Regular cardiac myocyte (primary cell): ENCODE data around the gene PROZ. TPM values are rescaled to one million over a fixed set of nuclear protein-coding genes. Genes with fewer than 3 reads are reported as not detected.

ENCODE experiments used
- total RNA-seq: library from RNA; depleted of rRNA; stranded (reverse); fragments of >200 nt; gene quantifications from 2 replicates; pipeline ENCODE4 v1.2.3, GENCODE V29; 2014

PROZ gene
- not detected in 2 replicates for total RNA-seq

GRCh38 chr13:113157929-113158747 lies at the start of gene PROZ:
Gene PROZ, plus strand, starts transcription at chr13:113158648. Its CDS starts 13 bp downstream, at chr13:113158661.

GRCh38 chr13:113122550-113123225 lies 35.8 kb upstream of the PROZ start, which contains the start of gene F10:
Gene F10, plus strand, starts transcription at chr13:113122799. Its CDS starts 57 bp downstream, at chr13:113122856.

GRCh38 chr13:113208421-113209335 lies 50.2 kb downstream of the PROZ start, which contains the start of gene PCID2:
Gene PCID2, minus strand, starts transcription at chr13:113208669. Its CDS starts 35 bp downstream, at chr13:113208634.

DNA sequence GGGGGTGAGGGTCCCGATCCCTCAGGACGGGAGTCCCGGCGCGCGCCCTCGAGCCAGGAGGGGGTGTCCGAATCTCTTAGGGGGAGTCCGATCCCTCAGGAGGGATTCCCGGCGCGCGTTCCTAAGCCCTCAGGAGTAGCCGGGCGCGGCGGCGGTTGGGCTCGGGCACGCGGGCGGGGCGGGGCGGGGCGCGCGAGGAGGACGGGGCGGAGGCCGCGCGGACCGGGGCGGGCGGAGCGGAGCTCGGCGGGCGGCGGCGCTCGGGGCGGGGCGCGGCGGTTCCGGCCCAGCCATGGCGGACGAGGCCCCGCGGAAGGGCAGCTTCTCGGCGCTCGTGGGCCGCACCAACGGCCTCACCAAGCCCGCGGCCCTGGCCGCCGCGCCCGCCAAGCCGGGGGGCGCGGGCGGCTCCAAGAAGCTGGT lies 50.9 kb downstream of the PROZ start, which contains the start of gene CUL4A:
CUL4A (plus strand) TSS at position 278 of the 423 bp plus-strand sequence; CDS start at position 293, 15 bp downstream.

Other genes with a start within 250 kb of the PROZ start
- gene MCF2L, start 189.4 kb upstream of the PROZ start, total RNA-seq, result 0.19 and 0.28 TPM in 2 replicates
- not detected in 2 replicates for gene F7, start 52.9 kb upstream of the PROZ start, total RNA-seq
- gene F10, start 35.8 kb upstream of the PROZ start, total RNA-seq, result 4.2 and 12.1 TPM in 2 replicates
- 63.8 and 80.1 TPM in 2 replicates for gene PCID2, start 50.0 kb downstream of the PROZ start, total RNA-seq
- gene CUL4A, start 51.0 kb downstream of the PROZ start, total RNA-seq, result 150 and 157 TPM in 2 replicates
- 92.0 and 197 TPM in 2 replicates for gene LAMP1, start 138.6 kb downstream of the PROZ start, total RNA-seq
- 0.38 and 0.85 TPM in 2 replicates for gene GRTP1, start 205.5 kb downstream of the PROZ start, total RNA-seq